Fibroblast of lung (primary cell): ENCODE data around the gene MIEN1.

Experiments used
- CTCF ChIP-seq, 2 donors: IDR thresholded peaks in 1 of 2; conservative IDR thresholded peaks in 1 of 2; 1 replicate in 1 of 2; 2 replicates in 1 of 2; pipeline ENCODE4 v1.5.1; 2011 to 2012; ENCODE audit warnings: low read length in 2 of 2, control low read depth in 1 of 2, inconsistent platforms in 1 of 2, low read depth in 1 of 2, mild to moderate bottlenecking in 1 of 2
- EZH2 ChIP-seq: IDR thresholded peaks from 2 replicates; pipeline ENCODE4 v1.5.1; 2012; ENCODE audit warnings: low read length, control low read depth, mild to moderate bottlenecking; ENCODE audit errors: missing control alignments

GRCh38 chr17:39777534-39778365, 47.4 kb upstream of the MIEN1 start:
- TF ChIP-seq CTCF (conservative IDR thresholded peaks at IDR 0.05 in 1 of 2, IDR thresholded peaks at IDR 0.05 in 1 of 2; ENCODE audit: low read depth in 1 of 2, low read length in 2 of 2) (no peak), EZH2 (no peak)
